HuH-7 (cell line): ENCODE data around the gene STIM1.
A peak's percentile ranks its signal among the peaks of the same experiment; 100 is the strongest.
"Not testable (repeated sequence)": the region's sequence is repeated elsewhere in the genome, so short reads cannot be mapped to it uniquely, and the experiment has no call there.

Experiments used
- DNase-seq: peaks from one replicate; pipeline ENCODE4 v3.0.0; 2011; ENCODE audit warnings: low spot score

The STIM1 gene

GRCh38 chr11:3854977-3855807 lies at the start of gene STIM1:
TSS of gene STIM1 (plus strand) at chr11:3855664. CDS start at chr11:3856271, 607 bp downstream.
- DNase-seq = peak; percentile 89

GRCh38 chr11:3807909-3808860 lies 47.3 kb upstream of the STIM1 start, which contains the start of gene PGAP2:
TSS of gene PGAP2 (plus strand) at chr11:3808560. CDS start at chr11:3811260, 2,700 bp downstream.
- peak; percentile 87 for DNase-seq

GRCh38 chr11:3808861-3809623 lies 46.4 kb upstream of the STIM1 start:
- peak; percentile 92 for DNase-seq

- DNase-seq = no peak
These were observed 45.9 kb upstream of the STIM1 start for GRCh38 chr11:3809624-3809928.

GRCh38 chr11:3810446-3810845 lies 45.0 kb upstream of the STIM1 start:
- DNase-seq = no peak

- DNase-seq = no peak
These were observed 44.5 kb upstream of the STIM1 start for GRCh38 chr11:3810951-3811350.

- not testable (repeated sequence) for DNase-seq
These were observed 40.6 kb upstream of the STIM1 start for GRCh38 chr11:3814832-3815231.

GRCh38 chr11:3815845-3816244 lies 39.6 kb upstream of the STIM1 start:
- no peak for DNase-seq

- no peak for DNase-seq
These were observed 38.8 kb upstream of the STIM1 start for GRCh38 chr11:3816673-3817072.

- DNase-seq = no peak
These were observed 38.2 kb upstream of the STIM1 start for GRCh38 chr11:3817181-3817800.

- no peak for DNase-seq
These were observed 34.5 kb upstream of the STIM1 start for GRCh38 chr11:3820971-3821370.

GRCh38 chr11:3822312-3822711 lies 33.2 kb upstream of the STIM1 start:
- DNase-seq = no peak

GRCh38 chr11:3823303-3823702 lies 32.2 kb upstream of the STIM1 start:
- DNase-seq = no peak

GRCh38 chr11:3823762-3824506 lies 31.5 kb upstream of the STIM1 start:
- no peak for DNase-seq

- peak; percentile 91 for DNase-seq
These were observed 30.6 kb upstream of the STIM1 start for GRCh38 chr11:3824714-3825472.

- no peak for DNase-seq
These were observed 29.9 kb upstream of the STIM1 start for GRCh38 chr11:3825473-3826154.

GRCh38 chr11:3826721-3827120 lies 28.7 kb upstream of the STIM1 start:
- no peak for DNase-seq

GRCh38 chr11:3827434-3828186 lies 27.9 kb upstream of the STIM1 start:
- DNase-seq = no peak

GRCh38 chr11:3830088-3830487 lies 25.4 kb upstream of the STIM1 start:
- DNase-seq = no peak
